Measurements from ENCODE around the gene CTSS. TPM values are rescaled to one million over a fixed set of nuclear protein-coding genes. Genes with fewer than 3 reads are reported as not detected.

CTSS gene
- 10 to 100 TPM; 85.3 to 95.9 TPM for total RNA-seq

GRCh38 chr1:150765296-150765976 is at the start of gene CTSS:
Gene CTSS, minus strand, starts transcription at chr1:150765778. Its CDS starts 1,015 bp downstream, at chr1:150764763.
- peaks cover 39% of the 10 kb centered on the region for H3K4me1 Mint-ChIP-seq
- H3K4me3 Mint-ChIP-seq = peak within 1 kb of the TSS; percentile 97
- CTCF ChIA-PET = interaction anchor here (1.1 to 1.9 kb wide), 5 partner anchors 43 to 209 kb away, joined by 3 to 6 read pairs (median 4); partner anchors contain the start of genes CERS2, CTSK and SETDB1
- DNase-seq = no peak
- ATAC-seq = peak; percentile 92
- H3K9me3 Mint-ChIP-seq (ENCODE audit: low read depth) = no peaks in the 10 kb centered on the region
- peaks cover 28% of the 10 kb centered on the region for H3K36me3 Mint-ChIP-seq
- H3K27me3 Mint-ChIP-seq = peaks cover 6% of the 10 kb centered on the region
- peak within 1 kb of the TSS; percentile 96 for H3K27ac Mint-ChIP-seq

- no peak overlapping the region for H3K27ac Mint-ChIP-seq
- CTCF ChIA-PET = interaction anchor here (0.6 to 2.5 kb wide), 5 partner anchors 9 to 183 kb away, joined by 3 to 5 read pairs (median 3); no protein-coding TSS in a partner anchor
- DNase-seq = peak; percentile 48
- peaks cover 22% of the 10 kb centered on the region for H3K36me3 Mint-ChIP-seq
- no peak overlapping the region for H3K4me3 Mint-ChIP-seq
- H3K27me3 Mint-ChIP-seq = no peaks in the 10 kb centered on the region
- peaks cover under 1% of the 10 kb centered on the region for H3K4me1 Mint-ChIP-seq
- no peaks in the 10 kb centered on the region for H3K9me3 Mint-ChIP-seq (ENCODE audit: low read depth)
- no peak for ATAC-seq
Measured at GRCh38 chr1:150813028-150813707, 47.6 kb upstream of the CTSS start.

GRCh38 chr1:150810958-150811659 is 45.5 kb upstream of the CTSS start:
- CTCF ChIA-PET = no interaction called here
- Mint-ChIP-seq H3K27ac (no peak overlapping the region), H3K9me3 (ENCODE audit: low read depth) (no peaks in the 10 kb centered on the region), H3K4me3 (no peak overlapping the region), H3K27me3 (no peaks in the 10 kb centered on the region), H3K36me3 (peaks cover 9% of the 10 kb centered on the region), H3K4me1 (peaks cover 7% of the 10 kb centered on the region)
- ATAC-seq (no peak), DNase-seq (no peak)

GRCh38 chr1:150809651-150810050 is 44.1 kb upstream of the CTSS start:
- no peaks in the 10 kb centered on the region for H3K27me3 Mint-ChIP-seq
- CTCF ChIA-PET = interaction anchor here (1.2 kb wide), 1 partner anchor 249 kb away, joined by 5 read pairs; no protein-coding TSS in a partner anchor
- ATAC-seq = no peak

GRCh38 chr1:150808846-150809245 is 43.3 kb upstream of the CTSS start:
- CTCF ChIA-PET = interaction anchor here (1.0 to 1.3 kb wide), 4 partner anchors 43 to 248 kb away, joined by 3 to 5 read pairs (median 4); partner anchors contain the start of gene CTSS
- Mint-ChIP-seq H3K4me1 (peaks cover 7% of the 10 kb centered on the region), H3K27me3 (no peaks in the 10 kb centered on the region), H3K36me3 (peaks cover 2% of the 10 kb centered on the region), H3K27ac (no peak overlapping the region), H3K4me3 (no peak overlapping the region), H3K9me3 (ENCODE audit: low read depth) (no peaks in the 10 kb centered on the region)
- ATAC-seq (no peak), DNase-seq (no peak)

More at GRCh38 chr1:150809651-150810050, 44.1 kb upstream of the CTSS start:
- Mint-ChIP-seq H3K27ac (no peak overlapping the region), H3K4me3 (no peak overlapping the region), H3K36me3 (peaks cover 7% of the 10 kb centered on the region), H3K9me3 (ENCODE audit: low read depth) (no peaks in the 10 kb centered on the region), H3K4me1 (peaks cover 7% of the 10 kb centered on the region)
- DNase-seq = no peak

- H3K36me3 Mint-ChIP-seq = no peaks in the 10 kb centered on the region
Measured at GRCh38 chr1:150808121-150808520, 42.5 kb upstream of the CTSS start, which contains the start of gene CTSK. Gene CTSK, minus strand, starts transcription at chr1:150808260. Its CDS starts 1,455 bp downstream, at chr1:150806805.

GRCh38 chr1:150807249-150808023 is 41.9 kb upstream of the CTSS start:
- Mint-ChIP-seq H3K9me3 (ENCODE audit: low read depth) (no peaks in the 10 kb centered on the region), H3K4me3 (no peak overlapping the region), H3K36me3 (no peaks in the 10 kb centered on the region), H3K27me3 (no peaks in the 10 kb centered on the region), H3K27ac (no peak overlapping the region), H3K4me1 (peaks cover 7% of the 10 kb centered on the region)
- no peak for DNase-seq
- ATAC-seq = no peak
- CTCF ChIA-PET = interaction anchor here (1.1 kb wide), 1 partner anchor 18 kb away, joined by 3 read pairs; no protein-coding TSS in a partner anchor

More at GRCh38 chr1:150808121-150808520, 42.5 kb upstream of the CTSS start, which contains the start of gene CTSK:
- peaks cover 7% of the 10 kb centered on the region for H3K4me1 Mint-ChIP-seq
- DNase-seq (no peak), ATAC-seq (no peak)
- CTCF ChIA-PET = interaction anchor here (1.0 to 1.3 kb wide), 4 partner anchors 17 to 120 kb away, joined by 3 to 4 read pairs (median 3); partner anchors contain the start of gene CTSS
- H3K27me3 Mint-ChIP-seq = no peaks in the 10 kb centered on the region
- H3K9me3 Mint-ChIP-seq (ENCODE audit: low read depth) = no peaks in the 10 kb centered on the region
- no peak within 1 kb of the TSS for H3K27ac Mint-ChIP-seq
- H3K4me3 Mint-ChIP-seq = no peak within 1 kb of the TSS

GRCh38 chr1:150805899-150806298 is 40.3 kb upstream of the CTSS start:
- Mint-ChIP-seq H3K27me3 (no peaks in the 10 kb centered on the region), H3K9me3 (ENCODE audit: low read depth) (no peaks in the 10 kb centered on the region), H3K4me3 (no peak overlapping the region), H3K27ac (no peak overlapping the region), H3K4me1 (peaks cover 7% of the 10 kb centered on the region), H3K36me3 (no peaks in the 10 kb centered on the region)
- ATAC-seq (no peak), DNase-seq (no peak)
- CTCF ChIA-PET = interaction anchor here (1.1 to 1.4 kb wide), 2 partner anchors 11 to 168 kb away, joined by 4 read pairs; no protein-coding TSS in a partner anchor

- Mint-ChIP-seq H3K4me1 (peaks cover 7% of the 10 kb centered on the region), H3K27me3 (no peaks in the 10 kb centered on the region), H3K9me3 (ENCODE audit: low read depth) (no peaks in the 10 kb centered on the region), H3K4me3 (no peak overlapping the region), H3K27ac (no peak overlapping the region), H3K36me3 (no peaks in the 10 kb centered on the region)
- DNase-seq (no peak), ATAC-seq (no peak)
- CTCF ChIA-PET = interaction anchor here (0.8 to 1.5 kb wide), 4 partner anchors 8 to 243 kb away, joined by 3 to 4 read pairs (median 4); no protein-coding TSS in a partner anchor
Measured at GRCh38 chr1:150804671-150805070, 39.1 kb upstream of the CTSS start.

- CTCF ChIA-PET = no interaction called here
Measured at GRCh38 chr1:150799089-150799488, 33.5 kb upstream of the CTSS start.

GRCh38 chr1:150798525-150798924 is 32.9 kb upstream of the CTSS start:
- H3K27me3 Mint-ChIP-seq = no peaks in the 10 kb centered on the region
- no peak overlapping the region for H3K4me3 Mint-ChIP-seq
- CTCF ChIA-PET = no interaction called here
- H3K4me1 Mint-ChIP-seq = no peaks in the 10 kb centered on the region
- H3K9me3 Mint-ChIP-seq (ENCODE audit: low read depth) = no peaks in the 10 kb centered on the region
- H3K27ac Mint-ChIP-seq = no peak overlapping the region
- H3K36me3 Mint-ChIP-seq = peaks cover 16% of the 10 kb centered on the region
- DNase-seq (no peak), ATAC-seq (no peak)

More at GRCh38 chr1:150799089-150799488, 33.5 kb upstream of the CTSS start:
- H3K36me3 Mint-ChIP-seq = peaks cover 16% of the 10 kb centered on the region
- no peaks in the 10 kb centered on the region for H3K4me1 Mint-ChIP-seq
- DNase-seq = no peak
- no peaks in the 10 kb centered on the region for H3K27me3 Mint-ChIP-seq
- no peak overlapping the region for H3K27ac Mint-ChIP-seq
- no peaks in the 10 kb centered on the region for H3K9me3 Mint-ChIP-seq (ENCODE audit: low read depth)
- ATAC-seq = no peak
- no peak overlapping the region for H3K4me3 Mint-ChIP-seq

GRCh38 chr1:150796374-150796773 is 30.8 kb upstream of the CTSS start:
- H3K27ac Mint-ChIP-seq = no peak overlapping the region
- H3K4me1 Mint-ChIP-seq = no peaks in the 10 kb centered on the region
- no peaks in the 10 kb centered on the region for H3K9me3 Mint-ChIP-seq (ENCODE audit: low read depth)
- DNase-seq = no peak
- CTCF ChIA-PET = no interaction called here
- peaks cover 16% of the 10 kb centered on the region for H3K36me3 Mint-ChIP-seq
- H3K4me3 Mint-ChIP-seq = no peak overlapping the region
- ATAC-seq = no peak
- H3K27me3 Mint-ChIP-seq = no peaks in the 10 kb centered on the region

Data from activated CD8-positive, alpha-beta memory T cell treated with anti-CD3 and anti-CD28 coated beads, Interleukin-2, amount 10 ng/mL, durations not matched to agents 7 days and 5 days (primary cell).